ACC112 (cell line): Measurements from ENCODE around the gene MAP2K2.

Source experiments
- H2AFZ ChIP-seq: fragments of 200-600 bp; sonication (generic); one replicate; pipeline ENCODE4 v1.6.0; 2017; ENCODE audit warnings: antibody characterized with exemption, low read length; ENCODE audit not compliant: unreplicated experiment
- H3K27ac ChIP-seq: fragments of 200-600 bp; sonication (generic); 2 replicates; pipeline ENCODE4 v1.5.1; 2014; ENCODE audit warnings: low read depth, mild to moderate bottlenecking, antibody characterized with exemption, low read length, moderate library complexity
- H3K27me3 ChIP-seq: fragments of 200-600 bp; sonication (generic); 2 replicates; pipeline ENCODE4 v1.6.1; 2014; ENCODE audit warnings: mild to moderate bottlenecking, antibody characterized with exemption, low read length, moderate library complexity, mixed read lengths; ENCODE audit not compliant: insufficient read depth
- H3K36me3 ChIP-seq: fragments of 200-600 bp; sonication (generic); 2 replicates; pipeline ENCODE4 v1.6.1; 2016; ENCODE audit warnings: mild to moderate bottlenecking, antibody characterized with exemption, low read length, moderate library complexity, mixed read lengths; ENCODE audit not compliant: insufficient read depth
- H3K4me1 ChIP-seq: fragments of 200-600 bp; sonication (generic); one replicate; pipeline ENCODE4 v1.6.1; 2016; ENCODE audit warnings: low read length, mixed read lengths; ENCODE audit not compliant: insufficient read depth, unreplicated experiment, control insufficient read depth
- H3K4me3 ChIP-seq: fragments of 200-600 bp; sonication (generic); 2 replicates; pipeline ENCODE4 v1.5.1; 2014; ENCODE audit warnings: mild to moderate bottlenecking, low read depth, low read length
- H3K79me2 ChIP-seq: fragments of 200-600 bp; sonication (generic); one replicate; pipeline ENCODE4 v1.6.0; 2016; ENCODE audit warnings: low read length; ENCODE audit not compliant: control insufficient read depth, unreplicated experiment, insufficient read depth

MAP2K2 gene

GRCh38 chr19:4071610-4072009, 52.3 kb downstream of the MAP2K2 start:
- Histone ChIP-seq H2AFZ (no peak overlapping the region), H3K79me2 (no peaks in the 10 kb centered on the region), H3K4me3 (no peak overlapping the region), H3K36me3 (no peaks in the 10 kb centered on the region), H3K4me1 (no peaks in the 10 kb centered on the region), H3K27ac (no peak overlapping the region), H3K27me3 (no peaks in the 10 kb centered on the region)

GRCh38 chr19:4069331-4069959, 54.5 kb downstream of the MAP2K2 start:
- no peak overlapping the region for H2AFZ ChIP-seq
- H3K36me3 ChIP-seq = no peaks in the 10 kb centered on the region
- no peak overlapping the region for H3K4me3 ChIP-seq
- no peak overlapping the region for H3K27ac ChIP-seq
- peaks cover 10% of the 10 kb centered on the region for H3K79me2 ChIP-seq
- no peaks in the 10 kb centered on the region for H3K27me3 ChIP-seq
- H3K4me1 ChIP-seq = no peaks in the 10 kb centered on the region

GRCh38 chr19:4068047-4068966, 55.6 kb downstream of the MAP2K2 start:
- no peaks in the 10 kb centered on the region for H3K36me3 ChIP-seq
- H2AFZ ChIP-seq = no peak overlapping the region
- peaks cover under 1% of the 10 kb centered on the region for H3K4me1 ChIP-seq
- H3K27ac ChIP-seq = no peak overlapping the region
- H3K27me3 ChIP-seq = no peaks in the 10 kb centered on the region
- peak overlapping the region; percentile 85 for H3K4me3 ChIP-seq
- peaks cover 22% of the 10 kb centered on the region for H3K79me2 ChIP-seq

- Histone ChIP-seq H3K4me3 (peak overlapping the region; percentile 85), H3K27ac (no peak overlapping the region), H3K27me3 (no peaks in the 10 kb centered on the region), H3K4me1 (peaks cover 3% of the 10 kb centered on the region), H2AFZ (peak overlapping the region; percentile 38), H3K79me2 (peaks cover 29% of the 10 kb centered on the region), H3K36me3 (no peaks in the 10 kb centered on the region)
Measured at GRCh38 chr19:4067396-4068046, 56.4 kb downstream of the MAP2K2 start.

DNA sequence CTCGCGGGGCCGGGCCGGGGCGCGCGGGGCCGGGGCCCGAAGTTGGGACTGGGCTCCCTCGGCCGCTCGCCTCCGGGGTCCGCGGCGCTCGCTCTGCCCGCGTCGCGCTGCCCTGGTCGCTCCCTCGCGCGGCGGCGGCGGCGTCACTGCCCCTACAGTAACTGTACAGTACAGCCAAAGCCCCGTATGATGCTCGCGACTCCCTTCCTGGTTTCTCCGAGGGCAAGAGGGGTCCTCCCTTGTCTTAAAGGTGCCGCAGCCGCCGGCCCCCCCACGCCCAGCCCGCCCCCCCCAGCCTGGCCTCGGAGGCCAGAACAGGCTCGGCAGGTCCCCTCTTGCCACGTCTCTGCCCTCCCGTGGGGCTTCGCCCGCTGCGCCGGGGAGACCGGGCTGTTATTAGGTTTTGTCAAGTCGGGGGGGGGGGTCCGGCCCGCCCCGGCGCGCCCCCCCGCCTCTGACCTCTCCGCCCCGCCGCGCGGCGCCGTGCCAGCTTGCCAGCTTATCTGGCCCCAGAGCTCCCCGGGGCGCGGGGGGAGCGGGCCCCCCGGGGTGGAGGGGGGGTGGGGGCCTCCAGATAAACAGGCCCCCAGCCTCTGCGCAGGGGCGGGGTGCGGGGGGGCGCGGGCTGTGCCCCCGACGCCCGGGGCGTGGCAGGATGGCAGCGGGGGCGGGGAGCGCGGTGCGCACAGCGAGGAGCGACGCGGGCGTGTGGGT, 57.1 kb downstream of the MAP2K2 start, which contains the start of gene ZBTB7A:
ZBTB7A (minus strand) TSS at position 218 of the 714 bp plus-strand sequence. CDS start 11,667 bp downstream, outside the sequence.
- peaks cover 36% of the 10 kb centered on the region for H3K79me2 ChIP-seq
- no peaks in the 10 kb centered on the region for H3K36me3 ChIP-seq
- peak within 1 kb of the TSS; percentile 38 for H2AFZ ChIP-seq
- peaks cover 8% of the 10 kb centered on the region for H3K4me1 ChIP-seq
- no peak within 1 kb of the TSS for H3K27ac ChIP-seq
- H3K27me3 ChIP-seq = no peaks in the 10 kb centered on the region
- H3K4me3 ChIP-seq = peak within 1 kb of the TSS; percentile 85

GRCh38 chr19:4066176-4066606, 57.7 kb downstream of the MAP2K2 start:
- peaks cover 14% of the 10 kb centered on the region for H3K4me1 ChIP-seq

GRCh38 chr19:4065430-4066175, 58.3 kb downstream of the MAP2K2 start:
- H3K4me1 ChIP-seq = peaks cover 15% of the 10 kb centered on the region
- H3K27me3 ChIP-seq = no peaks in the 10 kb centered on the region
- peaks cover 49% of the 10 kb centered on the region for H3K79me2 ChIP-seq
- H3K27ac ChIP-seq = no peak overlapping the region
- no peak overlapping the region for H2AFZ ChIP-seq
- peak overlapping the region; percentile 85; the same call in 1 of the 2 replicates for H3K4me3 ChIP-seq
- H3K36me3 ChIP-seq = no peaks in the 10 kb centered on the region

More at GRCh38 chr19:4066176-4066606, 57.7 kb downstream of the MAP2K2 start:
- no peaks in the 10 kb centered on the region for H3K27me3 ChIP-seq
- H3K4me3 ChIP-seq = peak overlapping the region; percentile 85
- H3K79me2 ChIP-seq = peaks cover 43% of the 10 kb centered on the region
- H3K36me3 ChIP-seq = no peaks in the 10 kb centered on the region
- H2AFZ ChIP-seq = no peak overlapping the region
- H3K27ac ChIP-seq = no peak overlapping the region

DNA sequence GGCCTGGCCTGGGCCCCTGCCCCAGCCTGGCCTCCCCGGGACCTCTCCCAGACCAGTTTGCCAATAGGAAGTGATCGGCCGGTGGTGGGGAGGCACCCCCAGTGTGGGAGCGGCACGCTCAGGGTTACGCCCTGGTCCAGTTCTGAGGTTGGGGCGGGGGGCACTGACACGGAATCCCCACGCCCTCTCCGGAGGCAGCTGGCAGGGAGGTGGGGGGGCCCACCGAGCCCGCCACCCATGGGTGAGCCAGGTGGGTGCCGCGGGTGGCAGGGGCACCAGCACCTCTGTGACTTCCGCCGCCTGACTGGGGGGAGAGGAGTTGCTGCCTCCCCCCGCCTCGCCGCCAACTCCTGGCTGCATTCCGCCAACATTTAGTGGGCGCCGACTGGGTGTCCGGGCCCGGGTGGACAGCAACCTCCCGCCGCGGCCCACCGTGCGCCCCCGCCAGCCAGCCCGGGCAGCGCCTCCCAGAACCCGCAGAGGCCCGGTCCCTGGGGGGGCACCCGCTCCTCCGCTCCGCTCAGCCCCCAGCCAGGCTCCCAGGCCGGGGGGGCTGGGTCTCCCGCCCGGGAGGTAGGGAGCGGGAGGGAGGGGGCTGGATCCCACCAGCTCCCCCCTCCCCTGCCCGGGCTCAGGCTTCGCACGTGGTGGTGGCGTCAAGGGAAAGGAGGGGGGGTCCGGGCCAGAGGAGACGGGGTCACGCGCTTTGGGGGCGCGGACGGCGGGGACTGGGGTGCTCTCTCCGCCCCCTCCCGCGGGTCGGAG, 59.2 kb downstream of the MAP2K2 start:
- Histone ChIP-seq H3K27me3 (no peaks in the 10 kb centered on the region), H3K27ac (peak overlapping the region; percentile 83), H3K4me3 (peak overlapping the region; percentile 95), H3K36me3 (no peaks in the 10 kb centered on the region), H2AFZ (no peak overlapping the region), H3K4me1 (peaks cover 21% of the 10 kb centered on the region), H3K79me2 (peaks cover 58% of the 10 kb centered on the region)

DNA sequence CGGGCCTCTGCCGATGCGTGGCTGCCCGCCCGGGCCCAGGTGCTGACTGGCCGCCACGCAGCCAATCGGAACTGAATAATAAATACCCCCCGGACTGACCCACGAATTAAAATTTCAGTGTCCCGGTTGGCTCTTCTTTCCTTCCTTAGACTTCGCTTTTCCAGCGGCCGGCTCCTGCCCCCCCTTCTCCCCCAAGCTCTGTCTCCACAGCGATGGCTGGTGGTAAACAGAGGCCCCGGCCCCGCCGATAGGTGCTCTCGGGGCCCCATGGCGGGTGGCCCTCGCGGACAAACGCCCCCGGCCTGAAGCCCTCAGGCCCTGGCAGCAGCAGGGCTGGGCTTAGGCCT, 59.8 kb downstream of the MAP2K2 start:
- H3K27ac ChIP-seq = peak overlapping the region; percentile 83
- H3K36me3 ChIP-seq = no peaks in the 10 kb centered on the region

More for the DNA sequence above, 59.8 kb downstream of the MAP2K2 start:
- no peaks in the 10 kb centered on the region for H3K27me3 ChIP-seq
- peak overlapping the region; percentile 95 for H3K4me3 ChIP-seq
- H3K4me1 ChIP-seq = peaks cover 26% of the 10 kb centered on the region
- H3K79me2 ChIP-seq = peaks cover 63% of the 10 kb centered on the region
- no peak overlapping the region for H2AFZ ChIP-seq
